Ammon's horn (tissue), 1 donor: ENCODE data around the gene ZNF648.
A peak's percentile ranks its signal among the peaks of the same experiment; 100 is the strongest.
"Not testable (repeated sequence)": the region's sequence is repeated elsewhere in the genome, so short reads cannot be mapped to it uniquely, and the experiment has no call there.

Source experiments
- DNase-seq: peaks from one replicate; pipeline ENCODE4 v3.0.0-alpha.2; 2016; ENCODE audit warnings: low spot score

Gene ZNF648

GRCh38 chr1:182029379-182030331, 31.9 kb downstream of the ZNF648 start:
- DNase-seq = peak; percentile 97

DNA sequence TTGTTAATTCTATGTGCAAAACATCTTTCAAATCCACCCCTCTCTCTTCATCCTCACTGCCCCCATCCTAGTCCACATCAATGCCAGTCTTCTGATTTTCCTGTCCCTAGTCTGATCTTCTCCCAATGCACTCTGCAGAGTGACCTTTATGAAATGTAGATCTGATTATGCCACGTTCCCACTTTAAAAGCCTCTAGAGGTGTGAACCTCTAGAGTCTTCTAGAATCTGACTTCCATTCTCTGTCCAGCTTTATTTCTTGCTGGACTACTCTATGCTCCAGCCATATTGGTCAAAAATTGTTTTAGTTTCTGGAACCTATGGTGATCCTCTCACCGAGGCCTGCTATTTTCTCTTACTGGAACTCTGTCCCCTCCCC, 32.5 kb downstream of the ZNF648 start:
- DNase-seq = no peak

DNA sequence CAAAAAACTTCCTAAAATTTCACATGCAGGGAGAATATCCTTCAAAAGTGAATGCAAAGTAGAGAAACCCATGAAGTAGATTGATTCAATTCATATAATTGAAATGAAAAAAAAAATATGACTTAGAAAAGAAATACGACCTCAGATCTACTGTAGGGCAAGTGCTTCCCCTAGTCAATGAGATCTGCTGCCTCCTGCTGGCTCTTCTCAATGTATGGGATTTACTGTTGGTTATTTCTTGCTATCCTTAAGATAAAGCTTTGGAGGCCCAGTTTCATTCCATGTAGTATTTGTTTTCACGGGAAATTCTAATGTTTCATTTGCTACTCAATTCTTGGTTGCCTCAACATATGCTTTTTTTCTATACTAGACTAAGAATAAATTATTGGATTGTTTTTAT, 46.2 kb downstream of the ZNF648 start:
- DNase-seq = no peak

- DNase-seq = not testable (repeated sequence)
These were observed 50.6 kb downstream of the ZNF648 start for GRCh38 chr1:182010800-182011370.

GRCh38 chr1:182005398-182005797, 56.1 kb downstream of the ZNF648 start:
- not testable (repeated sequence) for DNase-seq

GRCh38 chr1:182004601-182005000, 56.9 kb downstream of the ZNF648 start:
- DNase-seq = no peak
